AG09309 (cell line): ENCODE results near the gene NRCAM.

Experiments used
- DNase-seq: peaks from one replicate; pipeline ENCODE4 v3.0.0-alpha.2; 2010; ENCODE audit warnings: low read depth
- H3K4me3 ChIP-seq: 2 replicates; pipeline ENCODE4 v1.5.1; 2011; ENCODE audit warnings: mild to moderate bottlenecking, low read depth, low read length, moderate library complexity; ENCODE audit not compliant: control insufficient read depth
- TF ChIP-seq, protein P1 (sequence below): IDR thresholded peaks from 2 replicates; pipeline ENCODE4 v1.5.1; 2011; ENCODE audit warnings: mild to moderate bottlenecking, low read depth, low read length, inconsistent platforms; ENCODE audit not compliant: insufficient read depth, control insufficient read depth; ENCODE audit errors: missing control alignments

NRCAM gene

DNA sequence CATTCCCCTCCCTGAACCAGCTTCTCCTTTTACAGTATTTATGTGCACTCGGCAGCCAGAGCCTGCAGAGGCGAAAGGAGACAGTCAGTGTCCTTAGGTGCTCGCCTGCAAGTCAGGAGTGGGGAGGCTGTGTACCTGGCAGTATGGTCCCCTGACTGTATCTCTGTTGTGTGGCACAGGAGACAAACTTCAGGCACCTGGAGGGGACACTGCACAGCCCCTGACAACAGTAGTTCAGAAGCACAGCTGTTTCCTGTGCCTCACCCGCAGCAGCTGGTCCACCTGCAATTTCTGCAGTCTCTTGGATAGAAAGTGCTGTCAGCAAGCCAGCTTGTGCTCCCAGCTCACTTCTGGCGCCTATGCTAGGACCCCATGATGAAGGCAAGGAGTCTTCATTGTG is 252.7 kb downstream of the NRCAM start:
- no peak for DNase-seq
- TF ChIP-seq, protein P1, sequence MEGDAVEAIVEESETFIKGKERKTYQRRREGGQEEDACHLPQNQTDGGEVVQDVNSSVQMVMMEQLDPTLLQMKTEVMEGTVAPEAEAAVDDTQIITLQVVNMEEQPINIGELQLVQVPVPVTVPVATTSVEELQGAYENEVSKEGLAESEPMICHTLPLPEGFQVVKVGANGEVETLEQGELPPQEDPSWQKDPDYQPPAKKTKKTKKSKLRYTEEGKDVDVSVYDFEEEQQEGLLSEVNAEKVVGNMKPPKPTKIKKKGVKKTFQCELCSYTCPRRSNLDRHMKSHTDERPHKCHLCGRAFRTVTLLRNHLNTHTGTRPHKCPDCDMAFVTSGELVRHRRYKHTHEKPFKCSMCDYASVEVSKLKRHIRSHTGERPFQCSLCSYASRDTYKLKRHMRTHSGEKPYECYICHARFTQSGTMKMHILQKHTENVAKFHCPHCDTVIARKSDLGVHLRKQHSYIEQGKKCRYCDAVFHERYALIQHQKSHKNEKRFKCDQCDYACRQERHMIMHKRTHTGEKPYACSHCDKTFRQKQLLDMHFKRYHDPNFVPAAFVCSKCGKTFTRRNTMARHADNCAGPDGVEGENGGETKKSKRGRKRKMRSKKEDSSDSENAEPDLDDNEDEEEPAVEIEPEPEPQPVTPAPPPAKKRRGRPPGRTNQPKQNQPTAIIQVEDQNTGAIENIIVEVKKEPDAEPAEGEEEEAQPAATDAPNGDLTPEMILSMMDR: no peak
- no peak overlapping the region for H3K4me3 ChIP-seq

DNA sequence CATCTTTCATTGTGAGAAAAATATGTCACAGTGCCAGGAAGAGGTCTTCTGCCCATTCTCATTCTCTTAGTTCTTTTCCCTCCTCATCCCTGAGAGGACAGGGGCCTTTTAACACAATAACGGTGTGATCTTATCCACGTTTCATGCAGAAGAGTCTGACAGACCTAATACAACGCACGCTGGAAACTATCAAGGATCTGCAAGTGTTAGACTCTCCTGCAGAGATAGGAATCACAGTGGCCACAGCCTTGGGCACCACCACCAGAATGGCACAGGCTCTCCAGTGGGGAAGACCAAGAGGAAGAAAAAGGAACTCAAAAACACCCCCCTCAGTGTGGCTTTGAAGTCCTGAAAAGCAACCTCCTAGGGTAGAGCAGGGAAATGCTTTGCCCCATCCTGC is 253.5 kb downstream of the NRCAM start:
- TF ChIP-seq, protein P1: no peak
- no peak overlapping the region for H3K4me3 ChIP-seq
- no peak for DNase-seq

DNA sequence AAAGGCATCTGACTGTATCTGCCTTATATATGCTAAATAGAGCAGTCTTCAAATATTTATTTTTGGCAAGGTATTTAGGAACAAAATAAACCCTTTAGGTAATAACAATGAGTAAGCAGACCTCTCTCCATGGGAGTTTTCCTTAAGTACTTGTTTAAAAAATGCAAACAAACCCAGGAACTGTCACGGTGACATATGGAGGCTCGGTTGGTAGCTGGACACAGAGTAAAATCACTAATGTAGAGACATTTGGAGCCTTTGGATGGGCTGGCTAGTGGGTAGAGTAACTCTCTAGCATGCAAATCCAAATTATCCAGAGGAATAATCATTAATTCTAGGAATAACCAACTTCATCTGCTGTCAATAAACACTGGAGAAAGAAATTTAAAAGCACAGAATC is 254.5 kb downstream of the NRCAM start:
- TF ChIP-seq, protein P1: no peak
- DNase-seq: no peak
- H3K4me3 ChIP-seq: no peak overlapping the region

DNA sequence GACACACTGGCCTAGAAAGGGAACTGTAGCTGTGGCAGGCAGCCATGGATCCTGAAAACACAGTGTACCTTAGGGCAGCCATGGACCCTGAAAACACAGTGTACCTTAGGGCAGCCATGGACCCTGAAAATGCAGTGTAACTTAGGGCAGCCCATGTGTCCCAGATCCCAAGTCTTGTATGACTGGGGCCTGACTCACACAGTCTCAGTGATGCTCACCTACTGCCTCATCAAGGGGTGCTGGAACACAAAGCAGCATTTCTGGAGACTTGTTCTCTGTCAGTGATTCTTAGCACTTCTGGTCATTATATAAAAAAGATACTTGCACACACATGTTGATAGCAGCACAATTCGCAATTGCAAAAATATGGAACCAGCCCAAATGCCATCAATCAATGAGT is 255.9 kb downstream of the NRCAM start:
- TF ChIP-seq, protein P1: no peak
- H3K4me3 ChIP-seq: no peak overlapping the region
- DNase-seq: no peak

DNA sequence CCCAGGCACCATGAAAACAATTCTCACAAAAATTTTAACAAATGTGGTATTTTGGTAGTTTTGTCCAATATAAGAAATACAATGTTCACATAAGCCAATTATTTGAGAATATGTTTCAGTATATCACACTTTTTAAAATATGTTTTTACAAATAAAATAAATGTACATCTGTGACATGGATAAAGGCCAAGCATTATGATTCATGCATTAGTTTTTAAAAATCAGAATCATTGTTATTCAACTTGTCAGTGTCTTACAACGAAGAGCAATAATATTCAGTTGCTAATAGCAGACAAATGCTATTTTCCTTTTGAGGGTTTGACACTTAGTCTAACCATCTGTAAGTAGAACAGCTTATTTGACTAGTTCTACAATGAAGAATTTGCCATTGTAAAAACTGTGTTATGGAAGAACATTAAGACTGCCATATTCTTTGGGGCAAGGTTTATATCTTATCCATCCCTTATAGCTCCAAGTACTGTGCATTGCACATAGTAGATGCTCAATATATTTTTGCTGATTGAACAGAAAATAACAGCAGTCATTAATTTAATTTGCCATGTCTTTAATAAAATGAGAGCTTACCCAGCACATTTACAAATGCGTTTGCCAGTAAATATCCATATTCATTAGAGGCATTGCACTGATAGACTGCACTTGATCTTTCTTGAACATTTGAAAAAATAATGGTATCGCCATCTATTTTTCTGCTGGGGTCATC is 258.7 kb downstream of the NRCAM start:
- TF ChIP-seq, protein P1: no peak
- H3K4me3 ChIP-seq: no peak overlapping the region
- DNase-seq: no peak

DNA sequence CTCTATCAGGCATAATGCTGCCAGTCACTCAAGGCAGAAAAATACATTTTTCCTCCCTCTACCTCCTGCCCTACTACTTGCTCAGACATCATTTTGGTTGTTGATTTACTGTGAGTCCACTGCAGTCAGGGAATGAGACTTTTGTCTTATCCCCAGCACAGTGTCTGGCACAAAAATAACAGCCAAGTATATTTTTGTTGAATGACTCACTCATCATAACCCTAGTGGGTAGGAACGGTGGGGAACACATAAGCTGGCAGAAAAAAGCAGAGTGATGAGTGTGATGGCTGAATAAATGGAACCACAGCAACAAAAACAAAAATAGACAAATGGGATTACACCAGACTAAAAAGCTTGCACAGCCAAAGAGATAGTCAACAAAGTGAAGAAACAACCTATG is 260.2 kb downstream of the NRCAM start:
- no peak for DNase-seq
- TF ChIP-seq, protein P1: no peak
- H3K4me3 ChIP-seq: no peak overlapping the region
